ENCODE data around the gene NPEPPS.
"Not testable (repeated sequence)": the region's sequence is repeated elsewhere in the genome, so short reads cannot be mapped to it uniquely, and the experiment has no call there.

DNA sequence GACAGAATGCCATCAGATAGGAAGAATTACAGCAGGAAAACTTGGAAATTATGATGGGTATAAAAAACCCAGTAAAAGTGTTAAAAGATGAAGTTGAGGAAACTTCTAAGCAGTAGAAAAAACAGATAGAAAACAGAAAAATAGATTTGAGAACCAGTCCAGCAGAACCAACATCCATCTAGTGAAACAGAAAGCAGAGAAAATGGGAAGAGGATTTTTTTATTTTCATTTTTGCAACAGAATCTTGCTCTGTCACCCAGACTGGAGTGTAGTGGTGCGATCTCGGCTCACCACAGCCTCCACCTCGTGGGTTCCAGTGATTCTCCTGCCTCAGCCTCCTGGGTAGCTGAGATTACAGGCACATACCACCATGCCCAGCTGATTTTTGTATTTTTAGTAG lies 41.7 kb downstream of the NPEPPS start:
- TF ChIP-seq, protein P1, sequence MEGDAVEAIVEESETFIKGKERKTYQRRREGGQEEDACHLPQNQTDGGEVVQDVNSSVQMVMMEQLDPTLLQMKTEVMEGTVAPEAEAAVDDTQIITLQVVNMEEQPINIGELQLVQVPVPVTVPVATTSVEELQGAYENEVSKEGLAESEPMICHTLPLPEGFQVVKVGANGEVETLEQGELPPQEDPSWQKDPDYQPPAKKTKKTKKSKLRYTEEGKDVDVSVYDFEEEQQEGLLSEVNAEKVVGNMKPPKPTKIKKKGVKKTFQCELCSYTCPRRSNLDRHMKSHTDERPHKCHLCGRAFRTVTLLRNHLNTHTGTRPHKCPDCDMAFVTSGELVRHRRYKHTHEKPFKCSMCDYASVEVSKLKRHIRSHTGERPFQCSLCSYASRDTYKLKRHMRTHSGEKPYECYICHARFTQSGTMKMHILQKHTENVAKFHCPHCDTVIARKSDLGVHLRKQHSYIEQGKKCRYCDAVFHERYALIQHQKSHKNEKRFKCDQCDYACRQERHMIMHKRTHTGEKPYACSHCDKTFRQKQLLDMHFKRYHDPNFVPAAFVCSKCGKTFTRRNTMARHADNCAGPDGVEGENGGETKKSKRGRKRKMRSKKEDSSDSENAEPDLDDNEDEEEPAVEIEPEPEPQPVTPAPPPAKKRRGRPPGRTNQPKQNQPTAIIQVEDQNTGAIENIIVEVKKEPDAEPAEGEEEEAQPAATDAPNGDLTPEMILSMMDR (IDR thresholded peaks at IDR 0.05): not testable (repeated sequence)
- not testable (repeated sequence) for TF ChIP-seq EP300, POLR2A (IDR thresholded peaks at IDR 0.05)

All from ovary (tissue), 3 donors.